HG03457 (cell line): Measurements from ENCODE around the gene PTGIR.
"Not testable (repeated sequence)": the region's sequence is repeated elsewhere in the genome, so short reads cannot be mapped to it uniquely, and the experiment has no call there.

Experiments
- ATAC-seq: cut with Tn5 transposase; IDR thresholded peaks from one replicate; pipeline ENCODE4 v1.9.1; 2021; ENCODE audit warnings: moderate number of reproducible peaks; ENCODE audit not compliant: unreplicated experiment

Gene PTGIR

GRCh38 chr19:46639358-46640182 is 14.7 kb upstream of the PTGIR start:
- no peak for ATAC-seq

- ATAC-seq: no peak
These were observed 12.3 kb upstream of the PTGIR start for GRCh38 chr19:46637224-46637623.

GRCh38 chr19:46635920-46636761 is 11.3 kb upstream of the PTGIR start, which contains the start of gene GNG8:
GNG8 (minus strand) TSS chr19:46636202; CDS start chr19:46634682, 1,520 bp downstream.
- ATAC-seq: no peak

GRCh38 chr19:46634656-46635218 is 9.8 kb upstream of the PTGIR start:
- no peak for ATAC-seq

- no peak for ATAC-seq
These were observed 9.3 kb upstream of the PTGIR start for GRCh38 chr19:46634045-46634655.

- no peak for ATAC-seq
These were observed 8.2 kb upstream of the PTGIR start for GRCh38 chr19:46633130-46633529.

GRCh38 chr19:46631481-46631880 is 6.6 kb upstream of the PTGIR start:
- no peak for ATAC-seq

- no peak for ATAC-seq
These were observed 5.8 kb upstream of the PTGIR start for GRCh38 chr19:46630586-46631205.

- ATAC-seq: no peak
These were observed 4.7 kb upstream of the PTGIR start for GRCh38 chr19:46629546-46630025.

- not testable (repeated sequence) for ATAC-seq
These were observed 4.1 kb upstream of the PTGIR start for GRCh38 chr19:46628970-46629369.

- ATAC-seq: no peak
These were observed 1.6 kb upstream of the PTGIR start for GRCh38 chr19:46626446-46626845.

- no peak for ATAC-seq
These were observed 842 bp upstream of the PTGIR start for GRCh38 chr19:46625731-46626130.

- ATAC-seq: no peak
These were observed 880 bp downstream of the PTGIR start for GRCh38 chr19:46623915-46624502.

GRCh38 chr19:46622118-46622446 is 2.8 kb downstream of the PTGIR start:
- ATAC-seq: no peak

- ATAC-seq: no peak
These were observed 3.4 kb downstream of the PTGIR start for GRCh38 chr19:46621191-46622117.

GRCh38 chr19:46620716-46621115 is 4.2 kb downstream of the PTGIR start:
- no peak for ATAC-seq

- no peak for ATAC-seq
These were observed 4.6 kb downstream of the PTGIR start for GRCh38 chr19:46620267-46620666.

- ATAC-seq: no peak
These were observed 6.1 kb downstream of the PTGIR start for GRCh38 chr19:46618670-46619231.

GRCh38 chr19:46617601-46618000 is 7.3 kb downstream of the PTGIR start:
- no peak for ATAC-seq
